ENCODE results near the gene GPSM3. TPM values are rescaled to one million over a fixed set of nuclear protein-coding genes. Genes with fewer than 3 reads are reported as not detected.

The GPSM3 gene
- total and polyA plus RNA-seq, 2 experiments from 2014 or later: 5.4 to 7.3 TPM

DNA sequence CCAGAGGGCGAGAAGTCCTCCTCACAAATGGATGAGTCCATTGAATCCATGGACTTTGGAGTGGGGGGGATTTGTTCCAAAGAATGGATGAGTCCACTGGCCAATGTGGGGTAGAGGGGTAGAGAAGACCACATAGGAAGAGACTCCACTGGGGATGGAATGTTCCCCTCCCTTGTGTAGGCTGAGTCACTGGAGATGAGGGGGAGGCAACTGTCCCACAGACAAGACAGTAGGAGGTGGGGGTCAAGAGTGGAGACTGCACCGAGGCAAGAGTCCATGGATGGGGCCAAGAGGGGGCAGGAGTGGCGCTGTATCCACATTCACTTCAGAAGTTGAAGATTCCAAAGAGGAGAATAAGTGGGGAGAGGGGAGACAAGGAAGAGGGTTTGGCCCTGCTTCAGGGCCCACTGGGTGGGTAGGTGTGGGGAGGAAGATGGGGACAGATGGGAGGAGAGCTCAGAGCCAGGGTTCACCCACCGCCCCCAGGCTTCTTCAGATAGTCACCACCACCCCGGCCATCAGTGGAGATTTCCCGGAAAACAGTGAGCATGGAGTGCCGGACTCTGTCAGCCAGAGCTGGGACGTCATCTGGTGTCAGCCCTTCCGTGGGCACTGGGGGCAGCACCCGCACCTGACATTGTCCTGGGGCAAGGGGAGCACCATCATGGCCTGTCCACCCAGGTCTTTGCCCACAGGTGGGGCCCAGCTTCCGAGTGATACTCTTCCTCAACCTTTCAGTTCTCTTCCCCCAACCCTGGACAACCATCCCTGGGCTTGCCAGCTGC is 23.4 kb downstream of the GPSM3 start:
- H3K4me3 ChIP-seq: no peak overlapping the region
- no peak overlapping the region for H3K9ac ChIP-seq
- H4K20me1 ChIP-seq (ENCODE audit: insufficient read depth): no peaks in the 10 kb centered on the region
- no peaks in the 10 kb centered on the region; the same call in 1 of the 2 replicates for H3F3A ChIP-seq (ENCODE audit: insufficient read depth)
- peaks cover 6% of the 10 kb centered on the region; the same call in 1 of the 2 replicates for H3K36me3 ChIP-seq (ENCODE audit: low read depth)
- H3K79me2 ChIP-seq (ENCODE audit: insufficient read depth): peaks cover 34% of the 10 kb centered on the region
- TF ChIP-seq EZH2 (IDR thresholded peaks at IDR 0.05; ENCODE audit: insufficient read depth, poor library complexity, severe bottlenecking) (no peak), EZH2phosphoT487 (IDR thresholded peaks at IDR 0.05; ENCODE audit: insufficient read depth, low read depth) (no peak)
- DNase-seq: peak; percentile 40
- in situ Hi-C loops (cut with MboI): no loop called here
- no peak overlapping the region for H3K27ac ChIP-seq
- no peaks in the 10 kb centered on the region for H3K27me3 ChIP-seq (replicated peaks; ENCODE audit: insufficient read depth)
- H3K4me1 ChIP-seq (ENCODE audit: insufficient read depth): peaks cover 8% of the 10 kb centered on the region; the same call in 1 of the 2 replicates
- no peaks in the 10 kb centered on the region for H3K9me3 ChIP-seq (ENCODE audit: low read depth)
- 49 to 56% methylated on average over 10 to 11 of the region's 11 CpGs for WGBS, 2 experiments (ENCODE audit: low coverage in 1 of 2, low lambda C conversion rate in 2 of 2, missing lambda C conversion rate in 2 of 2)
- H2AFZ ChIP-seq: no peak overlapping the region
- H3K4me2 ChIP-seq (ENCODE audit: unreplicated experiment): no peak overlapping the region
- H3K9me2 ChIP-seq (ENCODE audit: insufficient read depth): no peaks in the 10 kb centered on the region

DNA sequence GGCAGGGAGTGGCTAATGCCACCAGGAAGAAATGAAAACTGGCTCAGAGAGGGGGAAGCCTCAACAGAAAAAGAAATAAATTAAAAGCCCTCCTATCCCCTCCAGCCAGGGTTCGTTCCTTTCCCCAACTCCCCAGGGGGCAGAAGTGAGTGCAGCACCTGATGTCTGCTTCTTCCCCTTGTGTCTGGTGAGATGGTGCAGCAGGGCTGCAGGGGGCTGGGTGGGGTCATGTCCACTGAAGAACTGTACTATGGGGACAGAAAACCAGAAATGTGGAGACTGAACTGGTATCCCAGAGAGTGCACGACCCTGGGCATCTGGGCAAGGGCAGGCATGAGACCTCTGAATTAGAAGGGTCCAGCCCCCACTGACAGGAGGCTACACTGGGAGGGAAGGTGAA is 24.1 kb downstream of the GPSM3 start:
- 45 to 59% methylated on average over 2 of the region's 2 CpGs for WGBS, 2 experiments (ENCODE audit: low coverage in 1 of 2, low lambda C conversion rate in 2 of 2, missing lambda C conversion rate in 2 of 2)
- Histone ChIP-seq H3K9ac (no peak overlapping the region), H3K9me2 (ENCODE audit: insufficient read depth) (no peaks in the 10 kb centered on the region), H3K4me1 (ENCODE audit: insufficient read depth) (peaks cover 8% of the 10 kb centered on the region; the same call in 1 of the 2 replicates), H3K27ac (no peak overlapping the region), H3K79me2 (ENCODE audit: insufficient read depth) (peaks cover 27% of the 10 kb centered on the region), H3K4me3 (no peak overlapping the region), H2AFZ (no peak overlapping the region), H3K9me3 (ENCODE audit: low read depth) (no peaks in the 10 kb centered on the region), H4K20me1 (ENCODE audit: insufficient read depth) (no peaks in the 10 kb centered on the region), H3K36me3 (ENCODE audit: low read depth) (peaks cover 6% of the 10 kb centered on the region; the same call in 1 of the 2 replicates), H3F3A (ENCODE audit: insufficient read depth) (no peaks in the 10 kb centered on the region; the same call in 1 of the 2 replicates), H3K4me2 (ENCODE audit: unreplicated experiment) (no peak overlapping the region), H3K27me3 (replicated peaks; ENCODE audit: insufficient read depth) (no peaks in the 10 kb centered on the region)
- TF ChIP-seq EZH2phosphoT487 (IDR thresholded peaks at IDR 0.05; ENCODE audit: insufficient read depth, low read depth) (no peak), EZH2 (IDR thresholded peaks at IDR 0.05; ENCODE audit: insufficient read depth, poor library complexity, severe bottlenecking) (no peak)
- in situ Hi-C loops (cut with MboI): no loop called here
- no peak for DNase-seq

DNA sequence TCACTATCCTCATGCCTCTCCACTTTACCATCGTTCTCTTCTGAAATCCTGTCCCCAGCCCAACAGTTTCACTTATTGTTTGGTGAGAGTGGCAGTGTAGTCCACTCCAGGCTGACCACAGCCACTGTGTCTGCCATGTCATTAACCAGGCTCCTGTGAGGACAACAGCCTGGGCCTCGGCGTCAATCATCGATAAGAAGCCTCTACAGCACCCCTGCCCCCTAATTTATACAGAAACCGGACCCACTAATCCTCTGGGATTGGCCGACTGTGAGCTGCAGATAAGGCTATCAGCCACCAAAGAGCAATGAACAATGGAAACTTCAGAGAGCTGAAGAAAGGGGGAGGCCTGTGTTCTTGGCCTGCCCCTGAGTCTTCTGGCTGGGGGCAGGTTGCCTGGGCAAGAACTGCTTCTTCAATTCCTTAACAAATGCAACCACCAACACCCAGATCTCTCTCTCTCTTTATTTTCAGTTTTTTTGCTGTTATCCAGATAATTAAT is 24.6 kb downstream of the GPSM3 start:
- Histone ChIP-seq H3K27me3 (replicated peaks; ENCODE audit: insufficient read depth) (no peaks in the 10 kb centered on the region), H3K4me3 (no peak overlapping the region), H3F3A (ENCODE audit: insufficient read depth) (no peaks in the 10 kb centered on the region; the same call in 1 of the 2 replicates), H2AFZ (no peak overlapping the region), H3K79me2 (ENCODE audit: insufficient read depth) (peaks cover 22% of the 10 kb centered on the region), H3K27ac (no peak overlapping the region), H3K4me1 (ENCODE audit: insufficient read depth) (peaks cover 8% of the 10 kb centered on the region; the same call in 1 of the 2 replicates), H3K36me3 (ENCODE audit: low read depth) (peaks cover 6% of the 10 kb centered on the region; the same call in 1 of the 2 replicates), H3K9me3 (ENCODE audit: low read depth) (no peaks in the 10 kb centered on the region), H3K4me2 (ENCODE audit: unreplicated experiment) (no peak overlapping the region), H3K9me2 (ENCODE audit: insufficient read depth) (no peaks in the 10 kb centered on the region), H3K9ac (no peak overlapping the region), H4K20me1 (ENCODE audit: insufficient read depth) (no peaks in the 10 kb centered on the region)
- WGBS, 2 experiments (ENCODE audit: low coverage in 1 of 2, low lambda C conversion rate in 2 of 2, missing lambda C conversion rate in 2 of 2): 78 to 83% methylated on average over 6 of the region's 6 CpGs
- TF ChIP-seq EZH2 (IDR thresholded peaks at IDR 0.05; ENCODE audit: insufficient read depth, poor library complexity, severe bottlenecking) (no peak), EZH2phosphoT487 (IDR thresholded peaks at IDR 0.05; ENCODE audit: insufficient read depth, low read depth) (no peak)
- DNase-seq: no peak
- in situ Hi-C loops (cut with MboI): no loop called here

DNA sequence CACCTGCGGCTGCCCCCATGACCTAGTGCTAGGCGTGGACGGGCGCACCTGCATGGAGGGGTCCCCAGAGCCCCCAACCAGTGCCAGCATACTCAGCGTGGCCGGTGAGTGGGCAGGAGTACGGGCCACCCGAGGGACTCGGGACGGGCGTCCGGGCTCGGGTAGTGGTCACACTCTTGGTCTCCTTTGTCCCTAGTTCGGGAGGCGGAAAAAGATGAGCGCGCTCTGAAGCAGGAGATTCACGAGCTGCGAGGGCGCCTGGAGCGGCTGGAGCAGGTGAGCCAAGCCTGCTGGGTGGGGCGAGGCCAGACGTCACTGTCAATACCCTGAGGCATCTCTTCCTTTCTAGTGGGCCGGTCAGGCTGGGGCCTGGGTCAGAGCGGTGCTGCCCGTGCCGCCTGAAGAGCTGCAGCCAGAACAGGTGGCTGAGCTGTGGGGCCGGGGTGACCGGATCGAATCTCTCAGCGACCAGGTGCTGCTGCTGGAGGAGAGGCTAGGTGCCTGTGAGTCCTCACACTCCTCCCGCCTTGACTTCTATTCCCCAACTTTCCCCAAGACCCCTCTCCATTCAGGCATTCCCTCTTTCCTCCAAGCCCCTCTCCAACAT is 25.2 kb downstream of the GPSM3 start:
- H3K79me2 ChIP-seq (ENCODE audit: insufficient read depth): peaks cover 16% of the 10 kb centered on the region
- H3K27me3 ChIP-seq (replicated peaks; ENCODE audit: insufficient read depth): no peaks in the 10 kb centered on the region
- no peaks in the 10 kb centered on the region for H3K9me3 ChIP-seq (ENCODE audit: low read depth)
- H3K36me3 ChIP-seq (ENCODE audit: low read depth): peaks cover 6% of the 10 kb centered on the region; the same call in 1 of the 2 replicates
- H3K27ac ChIP-seq: no peak overlapping the region
- TF ChIP-seq EZH2 (IDR thresholded peaks at IDR 0.05; ENCODE audit: insufficient read depth, poor library complexity, severe bottlenecking): no peak
- no peak for TF ChIP-seq EZH2phosphoT487 (IDR thresholded peaks at IDR 0.05; ENCODE audit: insufficient read depth, low read depth)
- H3K4me2 ChIP-seq (ENCODE audit: unreplicated experiment): no peak overlapping the region
- 87 to 88% methylated on average over 32 of the region's 32 CpGs for WGBS, 2 experiments (ENCODE audit: low coverage in 1 of 2, low lambda C conversion rate in 2 of 2, missing lambda C conversion rate in 2 of 2)
- H3F3A ChIP-seq (ENCODE audit: insufficient read depth): no peaks in the 10 kb centered on the region; the same call in 1 of the 2 replicates
- no peak for DNase-seq
- no peaks in the 10 kb centered on the region for H3K9me2 ChIP-seq (ENCODE audit: insufficient read depth)
- H3K4me3 ChIP-seq: no peak overlapping the region
- peaks cover 8% of the 10 kb centered on the region; the same call in 1 of the 2 replicates for H3K4me1 ChIP-seq (ENCODE audit: insufficient read depth)
- in situ Hi-C loops (cut with MboI): no loop called here
- no peaks in the 10 kb centered on the region for H4K20me1 ChIP-seq (ENCODE audit: insufficient read depth)
- no peak overlapping the region for H2AFZ ChIP-seq
- no peak overlapping the region for H3K9ac ChIP-seq

All from GM23248 (cell line).